Liver (tissue), 3 donors: Measurements from ENCODE around the gene CC2D2A.

Experiments used
- CTCF ChIP-seq: fragments of 150-350 bp; IDR thresholded peaks from 2 replicates; pipeline ENCODE4 v1.5.1; 2017; ENCODE audit warnings: improper control_type of control experiment, low read depth, low read length; ENCODE audit not compliant: missing input control
- SP1 ChIP-seq: IDR thresholded peaks from 2 replicates; pipeline ENCODE4 v1.6.1; 2018; ENCODE audit warnings: antibody characterized with exemption, mild to moderate bottlenecking
- YY1 ChIP-seq: IDR thresholded peaks from 2 replicates; pipeline ENCODE4 v1.6.1; 2016; ENCODE audit warnings: antibody characterized with exemption, mild to moderate bottlenecking
- TF ChIP-seq, protein P1 (sequence below): IDR thresholded peaks from 2 replicates; pipeline ENCODE4 v1.6.1; 2016; ENCODE audit warnings: antibody characterized with exemption
- TF ChIP-seq, protein P2 (sequence below): IDR thresholded peaks from 2 replicates; pipeline ENCODE4 v1.6.1; 2016; ENCODE audit warnings: antibody characterized with exemption, mild to moderate bottlenecking
- donor health status: healthy.
- donor health status: healthy.

DNA sequence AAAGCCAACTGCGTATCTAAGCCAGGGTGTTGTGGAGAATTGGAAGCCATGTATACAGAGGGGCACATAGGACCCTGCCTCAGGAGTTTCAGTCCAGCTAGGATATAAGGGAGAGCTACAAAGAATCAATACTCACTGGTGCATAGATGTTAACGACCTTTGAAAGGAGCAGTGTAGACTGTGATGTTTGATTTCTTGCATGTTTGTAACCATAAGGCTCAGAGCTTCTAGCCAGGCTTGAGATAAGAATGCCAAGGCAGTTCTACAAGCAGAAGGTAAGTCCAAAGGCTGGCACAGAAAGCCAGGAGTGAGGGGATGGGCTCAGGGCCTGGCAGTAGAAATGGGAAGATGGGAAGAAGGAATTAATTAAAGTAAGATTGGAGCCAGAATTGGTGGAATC lies 75.7 kb downstream of the CC2D2A start:
- TF ChIP-seq, protein P1, sequence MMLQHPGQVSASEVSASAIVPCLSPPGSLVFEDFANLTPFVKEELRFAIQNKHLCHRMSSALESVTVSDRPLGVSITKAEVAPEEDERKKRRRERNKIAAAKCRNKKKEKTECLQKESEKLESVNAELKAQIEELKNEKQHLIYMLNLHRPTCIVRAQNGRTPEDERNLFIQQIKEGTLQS = no peak
- TF ChIP-seq CTCF (no peak), YY1 (no peak), SP1 (no peak)
- TF ChIP-seq, protein P2, sequence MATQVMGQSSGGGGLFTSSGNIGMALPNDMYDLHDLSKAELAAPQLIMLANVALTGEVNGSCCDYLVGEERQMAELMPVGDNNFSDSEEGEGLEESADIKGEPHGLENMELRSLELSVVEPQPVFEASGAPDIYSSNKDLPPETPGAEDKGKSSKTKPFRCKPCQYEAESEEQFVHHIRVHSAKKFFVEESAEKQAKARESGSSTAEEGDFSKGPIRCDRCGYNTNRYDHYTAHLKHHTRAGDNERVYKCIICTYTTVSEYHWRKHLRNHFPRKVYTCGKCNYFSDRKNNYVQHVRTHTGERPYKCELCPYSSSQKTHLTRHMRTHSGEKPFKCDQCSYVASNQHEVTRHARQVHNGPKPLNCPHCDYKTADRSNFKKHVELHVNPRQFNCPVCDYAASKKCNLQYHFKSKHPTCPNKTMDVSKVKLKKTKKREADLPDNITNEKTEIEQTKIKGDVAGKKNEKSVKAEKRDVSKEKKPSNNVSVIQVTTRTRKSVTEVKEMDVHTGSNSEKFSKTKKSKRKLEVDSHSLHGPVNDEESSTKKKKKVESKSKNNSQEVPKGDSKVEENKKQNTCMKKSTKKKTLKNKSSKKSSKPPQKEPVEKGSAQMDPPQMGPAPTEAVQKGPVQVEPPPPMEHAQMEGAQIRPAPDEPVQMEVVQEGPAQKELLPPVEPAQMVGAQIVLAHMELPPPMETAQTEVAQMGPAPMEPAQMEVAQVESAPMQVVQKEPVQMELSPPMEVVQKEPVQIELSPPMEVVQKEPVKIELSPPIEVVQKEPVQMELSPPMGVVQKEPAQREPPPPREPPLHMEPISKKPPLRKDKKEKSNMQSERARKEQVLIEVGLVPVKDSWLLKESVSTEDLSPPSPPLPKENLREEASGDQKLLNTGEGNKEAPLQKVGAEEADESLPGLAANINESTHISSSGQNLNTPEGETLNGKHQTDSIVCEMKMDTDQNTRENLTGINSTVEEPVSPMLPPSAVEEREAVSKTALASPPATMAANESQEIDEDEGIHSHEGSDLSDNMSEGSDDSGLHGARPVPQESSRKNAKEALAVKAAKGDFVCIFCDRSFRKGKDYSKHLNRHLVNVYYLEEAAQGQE = no peak
